Gastroesophageal sphincter (tissue), 3 donors: ENCODE results near the gene MYOM3.

Source experiments
- POLR2AphosphoS5 ChIP-seq: sonication (generic); formaldehyde crosslinking; IDR thresholded peaks from one replicate; pipeline ENCODE4 v1.6.1; 2017; ENCODE audit warnings: antibody characterized with exemption
- TF ChIP-seq, protein P1 (sequence below), 4 experiments: fragments of 200-600 bp in 2 of 4; fragments of 450-650 bp in 2 of 4; sonication (generic) in 1 of 4; IDR thresholded peaks; one replicate each; pipeline ENCODE4 v1.5.1; 2017 to 2019; ENCODE audit warnings: antibody characterized with exemption in 4 of 4, mild to moderate bottlenecking in 2 of 4, moderate library complexity in 2 of 4

DNA sequence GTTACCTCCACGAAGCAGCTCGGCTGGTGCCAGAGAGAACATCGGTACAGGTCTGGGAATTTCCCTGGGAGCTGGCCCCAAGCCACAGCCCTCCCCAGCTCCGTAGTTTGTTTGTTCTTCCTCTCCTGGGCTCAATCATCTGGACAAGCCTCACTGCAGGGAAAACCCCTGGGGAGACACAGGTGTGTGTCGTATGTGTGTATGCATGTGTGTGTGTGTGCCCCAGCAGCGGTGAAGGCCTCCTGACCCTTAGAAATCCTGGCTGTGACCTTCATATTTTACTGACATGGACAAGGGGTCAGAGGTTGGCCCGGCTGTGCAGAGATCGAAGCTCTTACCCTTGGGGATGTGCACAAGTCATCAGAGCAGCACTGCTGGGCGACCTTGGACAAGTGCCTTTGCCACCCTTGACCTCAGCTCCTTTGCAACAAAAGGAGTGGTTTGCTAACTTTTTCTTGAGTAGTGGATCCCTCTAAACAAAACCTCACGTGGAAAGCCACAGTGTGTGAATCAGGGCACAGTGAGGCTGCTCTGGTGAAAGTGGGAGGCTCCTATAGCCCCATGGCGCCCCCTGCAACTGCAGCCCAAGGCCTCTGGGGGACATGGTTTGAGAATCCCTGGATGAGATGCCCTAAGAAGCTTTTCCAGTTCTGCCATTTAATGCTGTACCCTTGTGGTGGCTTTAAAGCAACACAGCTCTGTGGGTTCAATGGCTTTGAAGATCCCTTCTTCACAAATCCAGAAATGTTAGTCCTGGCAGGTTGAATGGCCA, 43.3 kb upstream of the MYOM3 start:
- TF ChIP-seq POLR2AphosphoS5: no peak
- TF ChIP-seq, protein P1, sequence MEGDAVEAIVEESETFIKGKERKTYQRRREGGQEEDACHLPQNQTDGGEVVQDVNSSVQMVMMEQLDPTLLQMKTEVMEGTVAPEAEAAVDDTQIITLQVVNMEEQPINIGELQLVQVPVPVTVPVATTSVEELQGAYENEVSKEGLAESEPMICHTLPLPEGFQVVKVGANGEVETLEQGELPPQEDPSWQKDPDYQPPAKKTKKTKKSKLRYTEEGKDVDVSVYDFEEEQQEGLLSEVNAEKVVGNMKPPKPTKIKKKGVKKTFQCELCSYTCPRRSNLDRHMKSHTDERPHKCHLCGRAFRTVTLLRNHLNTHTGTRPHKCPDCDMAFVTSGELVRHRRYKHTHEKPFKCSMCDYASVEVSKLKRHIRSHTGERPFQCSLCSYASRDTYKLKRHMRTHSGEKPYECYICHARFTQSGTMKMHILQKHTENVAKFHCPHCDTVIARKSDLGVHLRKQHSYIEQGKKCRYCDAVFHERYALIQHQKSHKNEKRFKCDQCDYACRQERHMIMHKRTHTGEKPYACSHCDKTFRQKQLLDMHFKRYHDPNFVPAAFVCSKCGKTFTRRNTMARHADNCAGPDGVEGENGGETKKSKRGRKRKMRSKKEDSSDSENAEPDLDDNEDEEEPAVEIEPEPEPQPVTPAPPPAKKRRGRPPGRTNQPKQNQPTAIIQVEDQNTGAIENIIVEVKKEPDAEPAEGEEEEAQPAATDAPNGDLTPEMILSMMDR (IDR thresholded peaks at IDR 0.05): peak in 1 of 4 experiments; percentile 12
